Adrenal gland (tissue), 5 donors: Measurements from ENCODE around the gene HAGH.

ENCODE experiments used
- POLR2A ChIP-seq, 2 donors: fragments of 450-650 bp; IDR thresholded peaks; one replicate each; pipeline ENCODE4 v1.6.1; 2017; ENCODE audit warnings: antibody characterized with exemption in 2 of 2, mild to moderate bottlenecking in 2 of 2, moderate library complexity in 1 of 2
- TF ChIP-seq, protein P1 (sequence below), 6 experiments: fragments of 450-650 bp in 4 of 6; fragments of 200-600 bp in 2 of 6; sonication (generic) in 1 of 6; IDR thresholded peaks; 1 replicate in 5 of 6; 2 replicates in 1 of 6; pipeline versions ENCODE4 v1.5.1 to v1.8.0; 2016 to 2021; ENCODE audit warnings: antibody characterized with exemption in 6 of 6, mild to moderate bottlenecking in 2 of 6, moderate library complexity in 1 of 6
- donor health status: DM: no; HTN: no; CAD: no.

DNA sequence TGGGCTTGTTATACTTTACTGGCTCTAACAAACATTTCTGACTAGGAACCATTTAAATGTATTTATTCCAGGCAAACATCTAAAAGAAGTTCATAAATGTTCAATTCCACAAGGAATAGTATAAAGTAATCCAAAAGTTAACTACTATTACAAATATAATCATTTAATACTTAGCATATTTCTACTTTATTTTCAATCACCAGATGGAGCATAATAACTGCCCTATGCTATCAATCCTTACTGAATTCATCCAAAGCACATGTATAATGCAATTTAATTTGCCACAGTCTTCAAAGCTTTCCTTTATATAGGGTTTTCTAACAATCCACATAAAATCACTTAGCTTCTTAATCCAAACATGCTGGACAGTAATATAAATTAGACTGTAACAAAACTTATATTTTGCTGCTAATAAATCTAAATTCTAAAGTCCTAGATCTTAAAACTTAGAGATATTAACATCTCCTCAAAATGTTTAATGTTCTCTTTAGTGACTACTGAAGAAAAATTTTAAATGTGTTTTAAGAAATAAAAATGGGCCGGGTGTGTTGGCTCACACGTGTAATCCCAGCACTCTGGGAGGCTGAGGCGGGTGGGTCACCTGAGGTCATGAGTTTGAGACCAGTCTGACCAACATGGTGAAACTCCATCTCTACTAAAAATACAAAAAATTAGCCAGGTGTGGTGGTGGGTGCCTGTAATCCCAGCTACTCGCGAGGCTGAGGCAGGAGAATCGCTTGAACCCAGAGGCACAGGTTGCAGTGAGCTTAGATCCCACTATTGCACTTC lies 39.5 kb upstream of the HAGH start:
- TF ChIP-seq, protein P1, sequence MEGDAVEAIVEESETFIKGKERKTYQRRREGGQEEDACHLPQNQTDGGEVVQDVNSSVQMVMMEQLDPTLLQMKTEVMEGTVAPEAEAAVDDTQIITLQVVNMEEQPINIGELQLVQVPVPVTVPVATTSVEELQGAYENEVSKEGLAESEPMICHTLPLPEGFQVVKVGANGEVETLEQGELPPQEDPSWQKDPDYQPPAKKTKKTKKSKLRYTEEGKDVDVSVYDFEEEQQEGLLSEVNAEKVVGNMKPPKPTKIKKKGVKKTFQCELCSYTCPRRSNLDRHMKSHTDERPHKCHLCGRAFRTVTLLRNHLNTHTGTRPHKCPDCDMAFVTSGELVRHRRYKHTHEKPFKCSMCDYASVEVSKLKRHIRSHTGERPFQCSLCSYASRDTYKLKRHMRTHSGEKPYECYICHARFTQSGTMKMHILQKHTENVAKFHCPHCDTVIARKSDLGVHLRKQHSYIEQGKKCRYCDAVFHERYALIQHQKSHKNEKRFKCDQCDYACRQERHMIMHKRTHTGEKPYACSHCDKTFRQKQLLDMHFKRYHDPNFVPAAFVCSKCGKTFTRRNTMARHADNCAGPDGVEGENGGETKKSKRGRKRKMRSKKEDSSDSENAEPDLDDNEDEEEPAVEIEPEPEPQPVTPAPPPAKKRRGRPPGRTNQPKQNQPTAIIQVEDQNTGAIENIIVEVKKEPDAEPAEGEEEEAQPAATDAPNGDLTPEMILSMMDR (IDR thresholded peaks at IDR 0.05) = no peak
- TF ChIP-seq POLR2A (IDR thresholded peaks at IDR 0.05) = no peak
